Measurements from ENCODE around the gene ARHGAP8. TPM values are rescaled to one million over a fixed set of nuclear protein-coding genes. Genes with fewer than 3 reads are reported as not detected.

The ARHGAP8 gene
- total and polyA plus RNA-seq, 2 donors (not counting 1 experiment from before 2014, with no cell fraction given) = 0.37 TPM; not detected in 1

- Histone ChIP-seq H3K4me1 (ENCODE audit: control insufficient read depth in 2 of 2, insufficient read depth in 2 of 2, low read length in 2 of 2) (peaks cover 0 to 3% of the 10 kb centered on the region in 2 donors), H3K27me3 (replicated peaks in 1 of 4; ENCODE audit: control extremely low read depth in 1 of 4, control insufficient read depth in 3 of 4, insufficient read depth in 4 of 4, low read length in 3 of 4) (no peaks in the 10 kb centered on the region), H3K36me3 (replicated peaks in 1 of 2; ENCODE audit: control extremely low read depth in 1 of 2, control insufficient read depth in 1 of 2, extremely low read depth in 1 of 2, insufficient read depth in 2 of 2, low read length in 1 of 2) (no peaks in the 10 kb centered on the region), H4K20me1 (ENCODE audit: control insufficient read depth, insufficient read depth, low read length, poor library complexity, severe bottlenecking) (no peaks in the 10 kb centered on the region), H3K9ac (ENCODE audit: low read length) (no peak overlapping the region), H3K4me2 (replicated peaks; ENCODE audit: low read depth, low read length, poor library complexity, severe bottlenecking) (no peak overlapping the region), H3K4me3 (ENCODE audit: control extremely low read depth in 1 of 5, extremely low read depth in 1 of 5, insufficient read depth in 1 of 5, low read depth in 2 of 5, low read length in 4 of 5) (no peak overlapping the region), H3K27ac (ENCODE audit: low read length in 2 of 2) (no peak overlapping the region), H3K79me2 (ENCODE audit: control insufficient read depth, insufficient read depth, low read length) (no peaks in the 10 kb centered on the region), H2AFZ (ENCODE audit: insufficient read depth, low read depth, low read length, poor library complexity, severe bottlenecking) (no peak overlapping the region), H3K9me3 (ENCODE audit: control extremely low read depth in 1 of 3, control insufficient read depth in 2 of 3, insufficient read depth in 1 of 3, low read length in 2 of 3) (peaks cover 0 to 2% (median 0%) of the 10 kb centered on the region in 3 donors)
- no peaks in the 10 kb centered on the region for H3K9me3 Mint-ChIP-seq (ENCODE audit: insufficient read depth)
- H3K4me3 Mint-ChIP-seq = no peak overlapping the region
- ChIA-PET CTCF (interaction anchor here (0.9 to 3.5 kb wide), 3 partner anchors 7 to 49 kb away, joined by 3 to 72 read pairs (median 4); no protein-coding TSS in a partner anchor), POLR2A (no interaction called here)
- TF ChIP-seq EZH2 (IDR thresholded peaks at IDR 0.05; ENCODE audit: borderline replicate concordance, insufficient read depth, low read depth, low read length, poor library complexity, severe bottlenecking) = no peak
- TF ChIP-seq, protein P1, sequence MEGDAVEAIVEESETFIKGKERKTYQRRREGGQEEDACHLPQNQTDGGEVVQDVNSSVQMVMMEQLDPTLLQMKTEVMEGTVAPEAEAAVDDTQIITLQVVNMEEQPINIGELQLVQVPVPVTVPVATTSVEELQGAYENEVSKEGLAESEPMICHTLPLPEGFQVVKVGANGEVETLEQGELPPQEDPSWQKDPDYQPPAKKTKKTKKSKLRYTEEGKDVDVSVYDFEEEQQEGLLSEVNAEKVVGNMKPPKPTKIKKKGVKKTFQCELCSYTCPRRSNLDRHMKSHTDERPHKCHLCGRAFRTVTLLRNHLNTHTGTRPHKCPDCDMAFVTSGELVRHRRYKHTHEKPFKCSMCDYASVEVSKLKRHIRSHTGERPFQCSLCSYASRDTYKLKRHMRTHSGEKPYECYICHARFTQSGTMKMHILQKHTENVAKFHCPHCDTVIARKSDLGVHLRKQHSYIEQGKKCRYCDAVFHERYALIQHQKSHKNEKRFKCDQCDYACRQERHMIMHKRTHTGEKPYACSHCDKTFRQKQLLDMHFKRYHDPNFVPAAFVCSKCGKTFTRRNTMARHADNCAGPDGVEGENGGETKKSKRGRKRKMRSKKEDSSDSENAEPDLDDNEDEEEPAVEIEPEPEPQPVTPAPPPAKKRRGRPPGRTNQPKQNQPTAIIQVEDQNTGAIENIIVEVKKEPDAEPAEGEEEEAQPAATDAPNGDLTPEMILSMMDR (IDR thresholded peaks at IDR 0.05) = no peak
- ATAC-seq (ENCODE audit: low read depth) = no peak
- no peak overlapping the region for H3K27ac Mint-ChIP-seq
- H3K4me1 Mint-ChIP-seq = no peaks in the 10 kb centered on the region
- 80% methylated on average over 23 of the region's 32 CpGs for WGBS (ENCODE audit: insufficient coverage)
- no peak for DNase-seq
- H3K27me3 Mint-ChIP-seq = no peaks in the 10 kb centered on the region
- intact Hi-C loops (cut with micrococcal nuclease) = no loop called here
Measured at GRCh38 chr22:44737406-44738346, 14.7 kb upstream of the ARHGAP8 start.

DNA sequence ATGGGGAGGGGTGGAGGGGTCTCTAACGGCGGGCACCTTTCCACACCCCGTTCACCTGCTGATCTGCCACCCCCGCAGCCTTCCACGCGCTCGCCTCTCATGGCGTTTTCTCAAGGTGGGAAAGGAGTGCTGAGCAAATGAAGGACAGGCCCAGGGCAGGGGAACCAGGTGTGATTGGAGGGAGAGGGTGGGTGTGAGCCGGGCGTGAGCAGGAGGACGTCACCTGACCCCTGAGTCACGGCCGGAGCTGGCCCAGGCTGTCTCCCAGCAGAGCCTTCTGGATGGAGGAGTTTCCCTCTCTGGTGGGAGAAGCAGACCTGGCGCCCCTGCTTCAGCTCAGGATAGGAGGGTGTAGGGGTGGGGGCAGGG is 14.0 kb upstream of the ARHGAP8 start:
- ATAC-seq (ENCODE audit: low read depth) = no peak
- H3K27ac ChIP-seq (ENCODE audit: low read length in 2 of 2) = no peak overlapping the region
- H3K9ac ChIP-seq (ENCODE audit: low read length) = no peak overlapping the region
- TF ChIP-seq EZH2 (IDR thresholded peaks at IDR 0.05; ENCODE audit: borderline replicate concordance, insufficient read depth, low read depth, low read length, poor library complexity, severe bottlenecking) = no peak
- TF ChIP-seq, protein P1 (IDR thresholded peaks at IDR 0.05) = no peak
- H2AFZ ChIP-seq (ENCODE audit: insufficient read depth, low read depth, low read length, poor library complexity, severe bottlenecking) = no peak overlapping the region
- Mint-ChIP-seq H3K27me3 (no peaks in the 10 kb centered on the region), H3K4me1 (no peaks in the 10 kb centered on the region), H3K9me3 (ENCODE audit: insufficient read depth) (no peaks in the 10 kb centered on the region), H3K27ac (no peak overlapping the region), H3K4me3 (no peak overlapping the region)
- CTCF ChIA-PET = interaction anchor here (0.9 to 1.6 kb wide), 2 partner anchors 8 to 40 kb away, joined by 3 read pairs; no protein-coding TSS in a partner anchor
- H3K4me2 ChIP-seq (replicated peaks; ENCODE audit: low read depth, low read length, poor library complexity, severe bottlenecking) = no peak overlapping the region
- no peaks in the 10 kb centered on the region for H3K27me3 ChIP-seq (replicated peaks in 1 of 4; ENCODE audit: control extremely low read depth in 1 of 4, control insufficient read depth in 3 of 4, insufficient read depth in 4 of 4, low read length in 3 of 4)
- DNase-seq = no peak
- intact Hi-C loops (cut with micrococcal nuclease) = no loop called here
- WGBS (ENCODE audit: insufficient coverage) = 64% methylated on average over 10 of the region's 14 CpGs
- peaks cover 0 to 3% of the 10 kb centered on the region in 2 donors for H3K4me1 ChIP-seq (ENCODE audit: control insufficient read depth in 2 of 2, insufficient read depth in 2 of 2, low read length in 2 of 2)
- H3K4me3 ChIP-seq (ENCODE audit: control extremely low read depth in 1 of 5, extremely low read depth in 1 of 5, insufficient read depth in 1 of 5, low read depth in 2 of 5, low read length in 4 of 5) = no peak overlapping the region
- H3K36me3 ChIP-seq (replicated peaks in 1 of 2; ENCODE audit: control extremely low read depth in 1 of 2, control insufficient read depth in 1 of 2, extremely low read depth in 1 of 2, insufficient read depth in 2 of 2, low read length in 1 of 2) = no peaks in the 10 kb centered on the region
- H3K79me2 ChIP-seq (ENCODE audit: control insufficient read depth, insufficient read depth, low read length) = no peaks in the 10 kb centered on the region
- POLR2A ChIA-PET = no interaction called here
- no peaks in the 10 kb centered on the region for H4K20me1 ChIP-seq (ENCODE audit: control insufficient read depth, insufficient read depth, low read length, poor library complexity, severe bottlenecking)
- peaks cover 0 to 2% (median 0%) of the 10 kb centered on the region in 3 donors for H3K9me3 ChIP-seq (ENCODE audit: control extremely low read depth in 1 of 3, control insufficient read depth in 2 of 3, insufficient read depth in 1 of 3, low read length in 2 of 3)

Data from B cell (primary cell).